GM18511 (cell line): ENCODE measurements around the gene NDUFS7.
"Not testable (repeated sequence)": the region's sequence is repeated elsewhere in the genome, so short reads cannot be mapped to it uniquely, and the experiment has no call there.

Experiments used
- ATAC-seq: cut with Tn5 transposase; IDR thresholded peaks from one replicate; pipeline ENCODE4 v1.9.1; 2021; ENCODE audit warnings: mild to moderate bottlenecking, moderate library complexity; ENCODE audit not compliant: unreplicated experiment

The NDUFS7 gene

GRCh38 chr19:1416014-1416841, 32.5 kb downstream of the NDUFS7 start:
- no peak for ATAC-seq

DNA sequence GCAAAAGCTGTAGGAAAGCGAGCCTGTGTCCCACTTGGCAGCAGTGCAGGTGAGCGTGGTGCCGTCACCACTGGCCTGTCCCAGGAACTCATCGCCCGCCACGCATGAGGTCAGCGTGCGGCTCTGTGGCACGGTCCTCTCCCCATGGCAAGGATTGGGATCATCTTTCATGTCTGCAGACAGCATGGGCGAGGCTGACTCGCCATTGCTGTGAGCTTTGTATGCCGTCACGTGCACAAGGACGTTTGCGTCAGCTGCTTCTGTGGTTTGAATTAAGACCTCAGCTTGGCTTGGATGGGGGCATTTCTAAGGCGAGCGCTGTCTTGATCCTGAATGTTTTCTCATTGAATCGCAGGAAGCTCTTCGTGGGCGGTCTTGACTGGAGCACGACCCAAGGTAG, 33.4 kb downstream of the NDUFS7 start:
- no peak for ATAC-seq

- no peak for ATAC-seq
These were observed 34.2 kb downstream of the NDUFS7 start for GRCh38 chr19:1417681-1418495.

DNA sequence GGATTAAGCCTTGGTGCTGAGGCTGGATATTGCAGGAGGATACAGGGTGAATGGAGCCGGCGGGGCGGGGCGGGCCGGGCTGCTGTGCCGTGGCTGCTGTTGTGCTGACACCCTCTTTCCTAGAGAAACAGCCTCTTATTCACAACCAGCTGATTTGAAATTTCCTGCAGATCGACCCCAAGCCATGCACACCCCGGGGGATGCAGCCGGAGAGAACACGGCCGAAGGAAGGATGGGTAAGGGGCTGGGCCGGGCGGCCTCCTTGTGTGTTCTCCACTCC, 34.7 kb downstream of the NDUFS7 start:
- ATAC-seq: no peak

GRCh38 chr19:1418951-1419738, 35.4 kb downstream of the NDUFS7 start:
- ATAC-seq: no peak

DNA sequence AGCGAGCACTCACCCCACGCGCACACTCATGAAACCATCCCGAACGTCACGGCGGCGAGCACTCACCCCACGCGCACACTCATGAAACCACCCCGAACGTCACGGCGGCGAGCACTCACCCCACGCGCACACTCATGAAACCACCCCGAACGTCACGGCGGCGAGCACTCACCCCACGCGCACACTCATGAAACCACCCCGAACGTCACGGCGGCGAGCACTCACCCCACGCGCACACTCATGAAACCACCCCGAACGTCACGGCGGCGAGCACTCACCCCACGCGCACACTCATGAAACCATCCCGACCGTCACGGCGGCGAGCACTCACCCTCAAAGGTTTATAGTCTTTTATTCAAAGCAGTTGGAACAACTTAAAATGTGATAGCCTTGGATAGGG, 36.4 kb downstream of the NDUFS7 start:
- not testable (repeated sequence) for ATAC-seq

- no peak for ATAC-seq
These were observed 36.9 kb downstream of the NDUFS7 start for GRCh38 chr19:1420590-1420989.

GRCh38 chr19:1421218-1421957, 37.7 kb downstream of the NDUFS7 start:
- no peak for ATAC-seq

DNA sequence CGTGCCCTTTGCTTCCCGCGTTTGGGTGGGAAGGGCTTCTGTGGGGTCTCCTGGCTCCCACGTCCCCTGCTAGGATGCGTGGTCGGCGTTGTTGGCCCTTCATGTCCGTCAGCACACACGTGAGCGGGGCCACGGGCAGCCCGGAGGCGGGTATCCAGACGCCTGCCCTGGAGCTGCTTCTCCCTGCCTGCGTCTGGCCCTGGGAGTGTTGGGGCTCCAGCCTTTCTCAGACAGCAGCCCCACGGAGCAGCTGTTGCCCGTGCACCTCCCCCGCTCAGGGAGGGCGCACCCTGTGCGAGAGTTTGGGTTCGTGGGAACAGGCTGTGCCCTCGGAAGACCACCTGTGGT, 38.2 kb downstream of the NDUFS7 start:
- no peak for ATAC-seq

GRCh38 chr19:1422360-1422759, 38.7 kb downstream of the NDUFS7 start:
- ATAC-seq: no peak

GRCh38 chr19:1422943-1423342, 39.2 kb downstream of the NDUFS7 start:
- ATAC-seq: no peak

- no peak for ATAC-seq
These were observed 39.9 kb downstream of the NDUFS7 start for GRCh38 chr19:1423436-1424191.

DNA sequence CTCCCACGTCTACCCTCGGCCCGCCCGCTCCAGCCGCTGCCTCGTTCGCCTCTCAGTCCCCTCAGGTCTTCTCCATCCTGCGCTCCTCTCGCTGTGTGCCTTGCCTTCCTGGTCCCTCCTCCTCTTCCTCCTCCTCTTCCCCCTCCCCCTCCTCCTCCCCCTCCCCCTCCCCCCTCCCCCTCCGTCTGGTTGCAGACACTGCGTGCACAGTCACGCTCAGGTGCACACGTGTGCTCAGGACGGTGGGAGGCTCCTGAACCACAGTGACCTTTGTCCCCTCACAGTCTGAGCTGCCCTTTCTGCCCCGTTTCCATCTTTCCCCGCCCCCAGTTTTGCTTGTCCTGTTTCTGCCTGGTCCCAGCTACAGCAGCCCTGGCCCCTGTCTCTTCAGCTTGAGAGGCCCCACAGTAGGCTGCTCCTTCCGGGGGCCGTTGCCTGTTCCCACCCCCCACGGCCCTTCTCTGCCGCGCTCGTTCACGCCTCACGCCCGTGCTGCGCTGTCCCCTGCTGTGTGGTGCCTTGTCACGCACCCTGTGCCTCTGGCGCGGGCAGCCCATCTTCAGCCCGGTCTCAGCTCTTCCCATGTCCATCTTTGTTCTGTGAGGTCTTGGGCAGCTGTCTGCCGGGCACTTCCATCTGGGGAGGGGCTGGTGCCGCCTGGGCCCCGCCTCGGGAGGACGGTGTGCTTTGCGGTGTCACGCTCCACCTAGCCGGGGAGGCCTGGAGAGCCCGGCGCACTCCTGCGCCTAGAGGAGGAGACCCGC, 40.7 kb downstream of the NDUFS7 start:
- ATAC-seq: no peak

GRCh38 chr19:1425102-1425837, 41.6 kb downstream of the NDUFS7 start:
- no peak for ATAC-seq

DNA sequence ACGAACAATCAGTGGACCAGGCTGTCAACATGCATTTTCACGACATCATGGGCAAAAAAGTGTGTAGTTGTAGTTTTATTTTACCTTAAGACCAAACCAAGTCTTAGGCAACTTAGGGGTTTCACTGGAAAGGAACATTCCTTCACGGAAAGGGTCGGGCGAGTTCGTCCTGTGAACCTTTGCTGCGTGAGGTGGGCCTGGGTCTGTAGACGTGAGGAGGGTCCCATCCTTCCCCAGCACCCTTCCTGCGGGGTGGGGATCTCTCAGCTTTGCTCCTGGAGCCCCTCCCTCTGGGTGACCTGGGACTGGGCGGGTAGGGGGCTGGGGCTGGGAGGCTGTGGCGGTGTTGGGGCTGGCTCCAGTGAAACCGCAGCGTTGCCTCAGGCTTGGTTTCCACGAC, 42.2 kb downstream of the NDUFS7 start:
- no peak for ATAC-seq

DNA sequence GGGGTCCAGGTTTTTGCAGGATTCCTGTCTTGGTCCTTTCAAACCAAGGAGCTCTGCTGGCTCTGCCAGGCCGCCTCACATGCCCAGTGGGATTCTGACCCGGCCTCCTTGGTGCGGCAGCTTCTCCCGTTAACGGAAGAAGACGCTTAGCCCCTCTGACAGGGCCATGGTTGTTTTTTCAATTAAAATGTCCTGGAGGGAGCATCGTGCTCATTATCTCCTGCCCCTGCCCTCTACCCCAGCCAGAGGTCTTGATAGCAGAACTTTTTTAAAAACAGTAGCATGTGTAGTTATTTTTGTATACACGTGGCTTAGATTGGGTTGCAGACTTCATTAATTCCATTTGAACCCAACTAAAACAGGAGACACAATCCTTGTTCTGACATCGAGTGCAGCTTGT, 43.0 kb downstream of the NDUFS7 start:
- no peak for ATAC-seq

DNA sequence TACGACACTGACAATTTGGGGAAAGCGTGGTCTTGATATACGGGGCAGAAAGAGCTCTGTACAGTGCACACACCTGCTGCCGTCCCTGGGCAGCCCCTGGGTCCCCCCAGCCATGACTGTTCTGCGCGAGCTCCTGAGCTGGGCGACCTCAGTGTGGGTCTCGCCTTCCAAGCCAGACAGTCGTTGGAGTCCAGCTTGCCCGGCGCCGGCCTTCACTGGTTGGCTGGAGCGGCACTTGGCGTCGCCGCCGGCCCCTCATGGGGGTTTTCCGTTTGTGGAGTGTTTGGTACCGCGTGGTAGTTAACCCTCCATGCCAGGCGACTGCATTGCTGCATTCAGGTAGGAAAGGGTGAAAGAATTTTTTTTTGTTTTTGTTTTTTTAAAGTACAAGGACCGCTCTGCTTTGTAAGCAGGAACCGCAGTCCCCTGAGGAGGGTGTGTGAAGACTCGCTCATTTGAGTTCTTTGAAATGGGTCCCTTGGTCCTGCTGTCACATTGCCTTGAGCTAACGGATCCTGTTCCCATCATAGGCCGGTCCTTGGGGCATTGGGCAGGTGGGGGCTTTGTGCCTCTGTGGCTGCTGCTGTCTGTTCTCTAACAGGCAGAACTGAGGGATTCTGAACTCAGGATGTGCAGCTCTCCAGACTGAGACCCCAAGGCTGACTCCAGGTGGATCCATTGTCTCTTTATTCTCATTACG, 43.7 kb downstream of the NDUFS7 start:
- no peak for ATAC-seq

- ATAC-seq: no peak
These were observed 45.2 kb downstream of the NDUFS7 start for GRCh38 chr19:1428738-1429391.
